H1 (cell line): Measurements from ENCODE around the gene MTCL3.
A peak's percentile ranks its signal among the peaks of the same experiment; 100 is the strongest.

ENCODE experiments used
- CTCF ChIA-PET: fragments of 300-600 bp; sonication (Branson Sonifier 250); formaldehyde crosslinking; loops from one replicate; lab custom pipeline; 2021; ENCODE audit not compliant: partially characterized antibody; lab: Charles Lee
- POLR2A ChIA-PET: fragments of 300-600 bp; sonication (Branson Sonifier 250); formaldehyde crosslinking; loops from one replicate; lab custom pipeline; 2021; ENCODE audit warnings: inconsistent platforms; ENCODE audit not compliant: partially characterized antibody; lab: Charles Lee
- DNase-seq, 2 experiments: peaks; one replicate each; pipeline versions ENCODE4 v3.0.0 to v3.0.0-alpha.2; 2010 to 2022; ENCODE audit warnings: low spot score in 2 of 2, low read depth in 1 of 2, mixed read lengths in 1 of 2
- FAIRE-seq: peaks from 2 replicates; lab custom pipeline; 2011; peaks lifted over from hg19 to GRCh38; lab: Jason Lieb, UNC
- H2AFZ ChIP-seq: 2 replicates; pipeline ENCODE4 v1.8.1; 2012; ENCODE audit warnings: low read length, inconsistent platforms
- H2AK5ac ChIP-seq: 2 replicates; pipeline ENCODE4 v1.6.1; 2013; ENCODE audit warnings: low read depth, low read length
- H2BK120ac ChIP-seq: replicated peaks from 2 replicates; pipeline ENCODE3; 2013; ENCODE audit warnings: low read depth, low read length, inconsistent platforms
- H2BK12ac ChIP-seq: 2 replicates; pipeline ENCODE4 v1.6.1; 2013; ENCODE audit warnings: low read depth, low read length
- H2BK15ac ChIP-seq: 2 replicates; pipeline ENCODE4 v1.6.1; 2013; ENCODE audit warnings: low read length
- H2BK20ac ChIP-seq: 2 replicates; pipeline ENCODE4 v1.6.1; 2013; ENCODE audit warnings: low read length
- H2BK5ac ChIP-seq: 2 replicates; pipeline ENCODE4 v1.6.1; 2013; ENCODE audit warnings: low read depth, low read length
- H3K14ac ChIP-seq: 2 replicates; pipeline ENCODE4 v1.6.1; 2013; ENCODE audit warnings: inconsistent platforms; ENCODE audit not compliant: insufficient read length
- H3K18ac ChIP-seq: 2 replicates; pipeline ENCODE4 v1.6.1; 2013; ENCODE audit warnings: low read length; ENCODE audit errors: extremely low read depth
- H3K23ac ChIP-seq: 2 replicates; pipeline ENCODE4 v1.6.1; 2013; ENCODE audit warnings: inconsistent platforms; ENCODE audit not compliant: insufficient read length
- H3K23me2 ChIP-seq: 2 replicates; pipeline ENCODE4 v1.6.1; 2013; ENCODE audit warnings: low read depth, low read length
- H3K27ac ChIP-seq: 2 replicates; pipeline ENCODE4 v1.6.1; 2011; ENCODE audit warnings: low read depth, low read length, inconsistent platforms
- H3K27me3 ChIP-seq, 4 experiments: replicated peaks in 1 of 4; 1 replicate in 1 of 4; 2 replicates in 3 of 4; pipeline versions ENCODE4 v1.6.1 to v1.8.1; 2011 to 2013; ENCODE audit warnings: low read length in 3 of 4, mild to moderate bottlenecking in 3 of 4, inconsistent platforms in 2 of 4, mixed read lengths in 2 of 4, moderate library complexity in 1 of 4; ENCODE audit not compliant: control insufficient read depth in 3 of 4, insufficient read depth in 3 of 4; ENCODE audit errors: extremely low read depth in 1 of 4
- H3K36me3 ChIP-seq, 4 experiments: 2 replicates each; pipeline versions ENCODE4 v1.6.1 to v1.8.1; 2011 to 2013; ENCODE audit warnings: mild to moderate bottlenecking in 4 of 4, low read length in 3 of 4, moderate library complexity in 2 of 4, control low read depth in 1 of 4, inconsistent platforms in 1 of 4; ENCODE audit not compliant: insufficient read depth in 4 of 4, control insufficient read depth in 2 of 4
- H3K4ac ChIP-seq: replicated peaks from 2 replicates; pipeline ENCODE3; 2013; ENCODE audit warnings: low read length, low read depth, mixed read lengths, inconsistent platforms; ENCODE audit not compliant: insufficient read length
- H3K4me1 ChIP-seq, 4 experiments: replicated peaks in 1 of 4; 1 replicate in 1 of 4; 2 replicates in 3 of 4; pipeline versions ENCODE4 v1.6.1 to v1.8.1; 2011 to 2013; ENCODE audit warnings: low read length in 3 of 4, inconsistent platforms in 2 of 4, mixed read lengths in 1 of 4; ENCODE audit not compliant: insufficient read depth in 4 of 4, control insufficient read depth in 3 of 4
- H3K4me2 ChIP-seq, 2 experiments: 2 replicates each; pipeline versions ENCODE4 v1.6.1 to v1.8.1; 2011 to 2013; ENCODE audit warnings: low read depth in 2 of 2, low read length in 2 of 2, control low read depth in 1 of 2, inconsistent platforms in 1 of 2, mild to moderate bottlenecking in 1 of 2; ENCODE audit not compliant: insufficient read depth in 1 of 2
- H3K4me3 ChIP-seq, 4 experiments: fragments of 200-600, 300-600 bp in 1 of 4; sonication (generic), shearing (Covaris generic), sonication (Bioruptor Twin) in 1 of 4; 2 replicates each; pipeline versions ENCODE4 v1.5.1 to v1.8.1; 2011 to 2016; ENCODE audit warnings: low read length in 4 of 4, low read depth in 3 of 4, control low read depth in 2 of 4, inconsistent platforms in 2 of 4, mild to moderate bottlenecking in 2 of 4, mixed read lengths in 1 of 4, moderate library complexity in 1 of 4; ENCODE audit not compliant: insufficient read depth in 2 of 4; ENCODE audit errors: extremely low read depth in 1 of 4
- H3K56ac ChIP-seq: replicated peaks from 2 replicates; pipeline ENCODE3; 2013; ENCODE audit warnings: low read depth, mild to moderate bottlenecking, mixed read lengths, low read length, inconsistent platforms; ENCODE audit not compliant: insufficient read length
- H3K79me1 ChIP-seq: 2 replicates; pipeline ENCODE4 v1.6.1; 2013; ENCODE audit warnings: low read depth, low read length, control low read depth
- H3K79me2 ChIP-seq, 2 experiments: 2 replicates each; pipeline versions ENCODE4 v1.6.1 to v1.8.1; 2012 to 2013; ENCODE audit warnings: low read length in 2 of 2, mild to moderate bottlenecking in 2 of 2, inconsistent platforms in 1 of 2; ENCODE audit not compliant: insufficient read depth in 2 of 2, control insufficient read depth in 1 of 2
- H3K9ac ChIP-seq, 4 experiments: replicated peaks in 1 of 4; 1 replicate in 1 of 4; 2 replicates in 3 of 4; pipeline versions ENCODE4 v1.6.1 to v1.8.1; 2011 to 2013; ENCODE audit warnings: low read depth in 3 of 4, low read length in 3 of 4, control low read depth in 2 of 4, mild to moderate bottlenecking in 2 of 4, moderate library complexity in 2 of 4, inconsistent platforms in 1 of 4; ENCODE audit errors: extremely low read depth in 1 of 4
- H3K9me3 ChIP-seq, 2 experiments: 2 replicates each; pipeline versions ENCODE4 v1.6.1 to v1.8.1; 2012 to 2013; ENCODE audit warnings: mild to moderate bottlenecking in 2 of 2, moderate library complexity in 2 of 2, control low read depth in 1 of 2, inconsistent platforms in 1 of 2, low read depth in 1 of 2, low read length in 1 of 2, mixed read lengths in 1 of 2; ENCODE audit not compliant: insufficient read depth in 2 of 2
- H4K20me1 ChIP-seq, 2 experiments: replicated peaks in 1 of 2; 2 replicates each; pipeline versions ENCODE3 to v1.8.1; 2011 to 2013; ENCODE audit warnings: inconsistent platforms in 2 of 2, low read length in 2 of 2, mild to moderate bottlenecking in 1 of 2; ENCODE audit not compliant: insufficient read depth in 2 of 2, control insufficient read depth in 1 of 2
- H4K5ac ChIP-seq: 2 replicates; pipeline ENCODE4 v1.6.1; 2013; ENCODE audit warnings: low read length, low read depth, mixed read lengths, inconsistent platforms; ENCODE audit not compliant: insufficient read length
- H4K8ac ChIP-seq: 2 replicates; pipeline ENCODE4 v1.8.0; 2013; ENCODE audit warnings: mild to moderate bottlenecking, moderate library complexity, low read length, inconsistent platforms; ENCODE audit not compliant: insufficient read depth; ENCODE audit errors: extremely low read depth
- H4K91ac ChIP-seq: replicated peaks from 2 replicates; pipeline ENCODE3; 2013; ENCODE audit warnings: low read length, mixed read lengths, inconsistent platforms; ENCODE audit not compliant: insufficient read length
- CREB1 ChIP-seq: IDR thresholded peaks from 2 replicates; pipeline ENCODE4 v1.6.1; 2012; ENCODE audit warnings: inconsistent platforms
- HDAC6 ChIP-seq: IDR thresholded peaks from one replicate; pipeline ENCODE4 v1.7.1; 2012; ENCODE audit warnings: low read depth, mild to moderate bottlenecking, inconsistent platforms, low read length, moderate library complexity
- SIN3A ChIP-seq, 2 experiments: IDR thresholded peaks in 1 of 2; conservative IDR thresholded peaks in 1 of 2; 2 replicates each; pipeline ENCODE4 v1.6.1; 2011 to 2012; ENCODE audit warnings: low read length in 2 of 2, improper control_type of control experiment in 1 of 2, low read depth in 1 of 2, mild to moderate bottlenecking in 1 of 2
- SP1 ChIP-seq: IDR thresholded peaks from 2 replicates; pipeline ENCODE4 v1.6.1; 2011; ENCODE audit warnings: low read depth, low read length
- WGBS, 2 experiments: shearing (Covaris generic) in 1 of 2; methylation state at CpG; one replicate each; pipeline versions ENCODE4 v1.1.6 to v1.1.7; 2013 to 2015; ENCODE audit warnings: low lambda C conversion rate in 2 of 2, mixed read lengths in 2 of 2, inconsistent platforms in 1 of 2, low coverage in 1 of 2, missing lambda C conversion rate in 1 of 2; ENCODE audit not compliant: insufficient replicate concordance in 2 of 2, insufficient coverage in 1 of 2, insufficient read length in 1 of 2; ENCODE audit errors: extremely low coverage in 1 of 2, missing lambda C conversion rate in 1 of 2; 5-methylcytosine and 5-hydroxymethylcytosine counted together

Gene MTCL3

DNA sequence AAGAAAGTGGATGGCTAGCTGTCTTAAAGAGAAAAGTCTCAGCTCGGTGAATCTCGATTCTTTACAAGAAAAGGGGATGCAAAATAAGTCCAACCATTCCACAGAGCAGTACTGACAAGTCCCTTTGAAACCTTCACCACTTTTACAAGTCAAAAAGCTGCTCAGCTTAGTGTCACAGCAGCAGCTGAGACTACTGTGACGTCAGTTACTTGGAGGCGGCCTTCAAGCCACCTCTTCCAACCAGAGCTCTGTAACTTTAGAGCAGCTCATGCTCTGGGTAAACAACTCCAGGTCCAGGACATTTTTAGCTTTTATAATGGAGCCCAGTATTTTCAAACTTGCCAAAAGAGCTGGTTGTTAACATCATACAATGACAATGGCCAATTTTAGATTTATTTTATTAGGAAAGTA is 59.9 kb downstream of the MTCL3 start, which contains the start of gene KIAA0408:
Gene KIAA0408, minus strand, starts transcription at position 159 of the 411 bp plus-strand sequence. CDS start 5,408 bp downstream, outside the sequence.
- Histone ChIP-seq H3K23me2 (no peaks in the 10 kb centered on the region), H3K23ac (no peak within 1 kb of the TSS), H3K14ac (no peak within 1 kb of the TSS), H3K79me1 (no peaks in the 10 kb centered on the region), H4K91ac (no peak within 1 kb of the TSS), H2BK15ac (no peak within 1 kb of the TSS), H3K79me2 (no peaks in the 10 kb centered on the region), H3K9me3 (no peaks in the 10 kb centered on the region), H3K27ac (no peak within 1 kb of the TSS), H3K56ac (no peak within 1 kb of the TSS), H3K4ac (no peak within 1 kb of the TSS), H2AFZ (no peak within 1 kb of the TSS), H2BK5ac (no peak within 1 kb of the TSS), H4K8ac (no peak within 1 kb of the TSS), H4K20me1 (peaks cover 0 to 2% of the 10 kb centered on the region in 2 experiments), H3K18ac (no peak within 1 kb of the TSS), H2BK20ac (no peak within 1 kb of the TSS), H3K4me1 (peaks cover 1 to 9% (median 7%) of the 10 kb centered on the region in 4 experiments; a peak in 5 of 7 replicates), H3K4me2 (no peak within 1 kb of the TSS; a peak in 1 of 4 replicates), H2BK12ac (no peak within 1 kb of the TSS), H3K27me3 (no peaks in the 10 kb centered on the region), H2AK5ac (no peak within 1 kb of the TSS), H2BK120ac (no peak within 1 kb of the TSS), H4K5ac (no peak within 1 kb of the TSS), H3K4me3 (no peak within 1 kb of the TSS), H3K36me3 (no peaks in the 10 kb centered on the region; a peak in 1 of 8 replicates), H3K9ac (no peak within 1 kb of the TSS)
- WGBS, 2 experiments, result 18% methylated on average over 4 of the region's 4 CpGs; no CpG with 5 or more reads in 1 of the 2 experiments
- TF ChIP-seq HDAC6 (no peak), SIN3A (conservative IDR thresholded peaks at IDR 0.05 in 1 of 2, IDR thresholded peaks at IDR 0.05 in 1 of 2; ENCODE audit: low read depth in 1 of 2, low read length in 2 of 2) (peak; percentile 57 to 67; a peak in 1 of 4 replicates), CREB1 (peak; percentile 87), SP1 (no peak)
- ChIA-PET POLR2A (interaction anchor here (0.7 to 0.9 kb wide), 2 partner anchors 57 to 115 kb away, joined by 3 read pairs; no protein-coding TSS in a partner anchor), CTCF (interaction anchor here (0.7 to 14.6 kb wide), 12 partner anchors 12 to 159 kb away, joined by 3 to 221 read pairs (median 4); partner anchors contain the start of gene MTCL3)
- DNase-seq (no peak), FAIRE-seq (peak; percentile 98)
